HG03066 (cell line): Measurements from ENCODE around the gene CACTIN.

ENCODE experiments used
- ATAC-seq: cut with Tn5 transposase; IDR thresholded peaks from one replicate; pipeline ENCODE4 v1.9.1; 2021; ENCODE audit warnings: low read depth; ENCODE audit not compliant: unreplicated experiment

The CACTIN gene

GRCh38 chr19:3613818-3614661 is 12.6 kb downstream of the CACTIN start:
- ATAC-seq: no peak

- ATAC-seq: no peak
Observed at GRCh38 chr19:3612901-3613741, 13.5 kb downstream of the CACTIN start.

- ATAC-seq: no peak
Observed at GRCh38 chr19:3612330-3612729, 14.3 kb downstream of the CACTIN start.

- ATAC-seq: no peak
Observed at GRCh38 chr19:3611841-3612240, 14.7 kb downstream of the CACTIN start.

GRCh38 chr19:3610745-3611717 is 15.6 kb downstream of the CACTIN start:
- ATAC-seq: no peak

- no peak for ATAC-seq
Observed at GRCh38 chr19:3609779-3610719, 16.5 kb downstream of the CACTIN start.

- ATAC-seq: no peak
Observed at GRCh38 chr19:3608750-3609322, 17.8 kb downstream of the CACTIN start.

GRCh38 chr19:3608079-3608641 is 18.4 kb downstream of the CACTIN start:
- no peak for ATAC-seq

GRCh38 chr19:3607303-3608078 is 19.1 kb downstream of the CACTIN start:
- no peak for ATAC-seq

GRCh38 chr19:3606690-3607289 is 19.8 kb downstream of the CACTIN start, which contains the start of gene TBXA2R:
TBXA2R (minus strand) TSS chr19:3606875; CDS start chr19:3600634, 6,241 bp downstream.
- no peak for ATAC-seq

GRCh38 chr19:3606174-3606689 is 20.4 kb downstream of the CACTIN start:
- ATAC-seq: no peak

- ATAC-seq: no peak
Observed at GRCh38 chr19:3605770-3606169, 20.8 kb downstream of the CACTIN start.

- no peak for ATAC-seq
Observed at GRCh38 chr19:3605361-3605760, 21.2 kb downstream of the CACTIN start.

- ATAC-seq: no peak
Observed at GRCh38 chr19:3604987-3605343, 21.6 kb downstream of the CACTIN start.

- no peak for ATAC-seq
Observed at GRCh38 chr19:3604227-3604986, 22.2 kb downstream of the CACTIN start.

GRCh38 chr19:3603121-3603811 is 23.3 kb downstream of the CACTIN start:
- no peak for ATAC-seq
